HG02759 (cell line): ENCODE results near the gene ABCC6.
"Not testable (repeated sequence)": the region's sequence is repeated elsewhere in the genome, so short reads cannot be mapped to it uniquely, and the experiment has no call there.

Experiments used
- ATAC-seq: cut with Tn5 transposase; IDR thresholded peaks from one replicate; pipeline ENCODE4 v1.9.1; 2021; ENCODE audit warnings: mild to moderate bottlenecking, moderate library complexity; ENCODE audit not compliant: unreplicated experiment

Gene ABCC6

GRCh38 chr16:16162591-16162990 lies 60.7 kb downstream of the ABCC6 start:
- ATAC-seq, result no peak

- not testable (repeated sequence) for ATAC-seq
These were observed 61.5 kb downstream of the ABCC6 start for GRCh38 chr16:16161840-16162239.

- no peak for ATAC-seq
These were observed 62.0 kb downstream of the ABCC6 start for GRCh38 chr16:16161319-16161718.

GRCh38 chr16:16159662-16160061 lies 63.6 kb downstream of the ABCC6 start:
- ATAC-seq, result no peak

- ATAC-seq, result no peak
These were observed 64.4 kb downstream of the ABCC6 start for GRCh38 chr16:16158741-16159374.

- no peak for ATAC-seq
These were observed 65.1 kb downstream of the ABCC6 start for GRCh38 chr16:16158082-16158658.

- no peak for ATAC-seq
These were observed 66.1 kb downstream of the ABCC6 start for GRCh38 chr16:16157166-16157565.

GRCh38 chr16:16155234-16155633 lies 68.1 kb downstream of the ABCC6 start:
- ATAC-seq, result no peak

GRCh38 chr16:16154281-16154951 lies 68.9 kb downstream of the ABCC6 start:
- ATAC-seq, result no peak

GRCh38 chr16:16153000-16153399 lies 70.3 kb downstream of the ABCC6 start:
- ATAC-seq, result not testable (repeated sequence)

- ATAC-seq, result no peak
These were observed 72.0 kb downstream of the ABCC6 start for GRCh38 chr16:16151315-16151714.

GRCh38 chr16:16150878-16151152 lies 72.5 kb downstream of the ABCC6 start:
- ATAC-seq, result no peak

GRCh38 chr16:16150117-16150877 lies 73.0 kb downstream of the ABCC6 start:
- ATAC-seq, result no peak

GRCh38 chr16:16149710-16150116 lies 73.6 kb downstream of the ABCC6 start:
- no peak for ATAC-seq

- ATAC-seq, result no peak
These were observed 74.5 kb downstream of the ABCC6 start for GRCh38 chr16:16148755-16149154.

GRCh38 chr16:16148000-16148599 lies 75.2 kb downstream of the ABCC6 start:
- not testable (repeated sequence) for ATAC-seq

- ATAC-seq, result no peak
These were observed 75.8 kb downstream of the ABCC6 start for GRCh38 chr16:16147316-16147999.

- no peak for ATAC-seq
These were observed 76.6 kb downstream of the ABCC6 start for GRCh38 chr16:16146380-16147315.

- ATAC-seq, result no peak
These were observed 78.0 kb downstream of the ABCC6 start for GRCh38 chr16:16145286-16145685.

- no peak for ATAC-seq
These were observed 78.9 kb downstream of the ABCC6 start for GRCh38 chr16:16144416-16144815.
